ENCODE measurements around the gene EXOC7. TPM values are rescaled to one million over a fixed set of nuclear protein-coding genes. Genes with fewer than 3 reads are reported as not detected.

EXOC7 gene
- polyA plus RNA-seq, 1 donor from 2014 or later = 146 TPM

DNA sequence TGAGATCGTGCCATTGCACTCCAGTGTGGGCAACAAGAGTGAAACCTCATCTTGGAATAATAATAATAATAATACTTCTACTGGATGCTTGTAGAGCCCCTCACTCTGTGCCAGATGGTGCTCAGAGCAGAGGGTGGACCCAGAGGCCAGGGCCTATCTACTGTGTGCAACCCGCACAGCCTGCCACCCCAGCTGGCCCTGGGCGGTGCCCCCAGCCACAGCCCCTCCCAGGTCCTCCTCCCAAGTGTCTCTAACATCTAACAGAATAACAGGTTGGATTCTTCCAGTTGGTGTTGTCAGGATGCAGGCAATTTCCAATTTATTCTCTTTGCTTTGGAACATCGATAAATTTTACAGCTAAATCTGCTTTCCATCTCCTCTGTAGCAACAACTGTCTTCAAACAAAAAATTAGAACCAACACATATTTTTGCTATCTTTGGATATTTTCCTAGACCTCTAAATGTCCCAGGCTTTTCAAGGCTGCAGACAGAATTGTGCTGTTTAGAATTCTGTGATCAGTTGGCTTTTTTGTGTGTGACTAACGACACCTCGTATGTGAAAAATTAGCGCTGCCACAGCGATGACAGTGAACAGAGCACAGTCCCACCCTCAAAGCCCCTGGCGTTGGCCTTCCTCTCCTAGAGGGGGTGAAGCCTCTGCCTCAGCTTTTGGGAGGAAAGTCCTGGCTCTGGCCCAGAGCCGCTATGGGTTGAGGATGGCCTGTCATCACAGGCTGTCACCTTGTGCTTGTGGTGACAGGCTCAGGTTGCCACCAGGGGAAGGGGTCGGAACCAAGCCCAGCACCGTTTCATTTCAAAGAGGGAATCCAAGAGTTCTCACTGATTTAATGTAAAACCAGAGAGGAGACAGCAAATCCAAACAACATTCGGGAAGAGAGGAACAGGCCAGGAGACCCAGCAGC is 68.9 kb downstream of the EXOC7 start:
- Histone ChIP-seq H3K9ac (ENCODE audit: low read length) (no peak overlapping the region), H3K27me3 (ENCODE audit: insufficient read depth, low read depth, low read length) (no peaks in the 10 kb centered on the region), H3K27ac (ENCODE audit: low read length) (no peak overlapping the region), H3K4me3 (ENCODE audit: low read length) (no peak overlapping the region), H2AFZ (ENCODE audit: low read depth, low read length) (no peak overlapping the region), H3K79me2 (replicated peaks; ENCODE audit: insufficient read depth, low read length) (no peaks in the 10 kb centered on the region), H4K20me1 (ENCODE audit: insufficient read depth) (no peaks in the 10 kb centered on the region), H3F3A (ENCODE audit: insufficient read depth, low read length, poor library complexity, severe bottlenecking) (no peaks in the 10 kb centered on the region), H3K4me2 (ENCODE audit: low read length) (no peak overlapping the region), H3K36me3 (ENCODE audit: insufficient read depth, low read length) (no peaks in the 10 kb centered on the region), H3K9me3 (ENCODE audit: low read length) (no peaks in the 10 kb centered on the region), H3K9me2 (ENCODE audit: insufficient read depth, low read length) (no peaks in the 10 kb centered on the region)
- TF ChIP-seq MXI1 (conservative IDR thresholded peaks at IDR 0.05; ENCODE audit: poor library complexity, severe bottlenecking) = no peak

DNA sequence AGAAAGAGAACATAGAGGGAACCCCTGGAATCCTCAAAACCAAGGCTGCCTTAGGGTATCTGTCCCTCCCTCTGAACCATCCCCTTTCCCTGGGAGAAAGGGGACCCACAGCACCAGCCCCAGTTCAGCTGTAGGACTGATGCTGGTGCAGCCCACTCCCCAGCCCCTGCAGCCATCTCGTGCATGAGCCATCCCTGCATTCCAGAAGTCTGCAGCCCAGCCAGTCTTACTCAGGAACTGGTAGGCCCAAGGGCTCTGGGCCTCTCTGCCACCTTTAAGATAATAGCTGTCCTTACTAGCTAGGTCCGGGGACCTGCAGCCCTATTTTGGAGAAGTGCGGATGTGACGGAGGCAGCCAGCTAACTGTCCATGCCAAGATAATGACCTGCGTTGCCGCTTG is 70.4 kb downstream of the EXOC7 start:
- H3F3A ChIP-seq (ENCODE audit: insufficient read depth, low read length, poor library complexity, severe bottlenecking) = no peaks in the 10 kb centered on the region
- no peak for TF ChIP-seq SMC3 (conservative IDR thresholded peaks at IDR 0.05; ENCODE audit: poor library complexity)
- TF ChIP-seq POLR2AphosphoS5 (IDR thresholded peaks at IDR 0.05) = no peak
- no peak for TF ChIP-seq EP300 (conservative IDR thresholded peaks at IDR 0.05; ENCODE audit: poor library complexity, severe bottlenecking)
- TF ChIP-seq MXI1 (conservative IDR thresholded peaks at IDR 0.05; ENCODE audit: poor library complexity, severe bottlenecking) = no peak
- TF ChIP-seq, protein P1, sequence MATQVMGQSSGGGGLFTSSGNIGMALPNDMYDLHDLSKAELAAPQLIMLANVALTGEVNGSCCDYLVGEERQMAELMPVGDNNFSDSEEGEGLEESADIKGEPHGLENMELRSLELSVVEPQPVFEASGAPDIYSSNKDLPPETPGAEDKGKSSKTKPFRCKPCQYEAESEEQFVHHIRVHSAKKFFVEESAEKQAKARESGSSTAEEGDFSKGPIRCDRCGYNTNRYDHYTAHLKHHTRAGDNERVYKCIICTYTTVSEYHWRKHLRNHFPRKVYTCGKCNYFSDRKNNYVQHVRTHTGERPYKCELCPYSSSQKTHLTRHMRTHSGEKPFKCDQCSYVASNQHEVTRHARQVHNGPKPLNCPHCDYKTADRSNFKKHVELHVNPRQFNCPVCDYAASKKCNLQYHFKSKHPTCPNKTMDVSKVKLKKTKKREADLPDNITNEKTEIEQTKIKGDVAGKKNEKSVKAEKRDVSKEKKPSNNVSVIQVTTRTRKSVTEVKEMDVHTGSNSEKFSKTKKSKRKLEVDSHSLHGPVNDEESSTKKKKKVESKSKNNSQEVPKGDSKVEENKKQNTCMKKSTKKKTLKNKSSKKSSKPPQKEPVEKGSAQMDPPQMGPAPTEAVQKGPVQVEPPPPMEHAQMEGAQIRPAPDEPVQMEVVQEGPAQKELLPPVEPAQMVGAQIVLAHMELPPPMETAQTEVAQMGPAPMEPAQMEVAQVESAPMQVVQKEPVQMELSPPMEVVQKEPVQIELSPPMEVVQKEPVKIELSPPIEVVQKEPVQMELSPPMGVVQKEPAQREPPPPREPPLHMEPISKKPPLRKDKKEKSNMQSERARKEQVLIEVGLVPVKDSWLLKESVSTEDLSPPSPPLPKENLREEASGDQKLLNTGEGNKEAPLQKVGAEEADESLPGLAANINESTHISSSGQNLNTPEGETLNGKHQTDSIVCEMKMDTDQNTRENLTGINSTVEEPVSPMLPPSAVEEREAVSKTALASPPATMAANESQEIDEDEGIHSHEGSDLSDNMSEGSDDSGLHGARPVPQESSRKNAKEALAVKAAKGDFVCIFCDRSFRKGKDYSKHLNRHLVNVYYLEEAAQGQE (IDR thresholded peaks at IDR 0.05; ENCODE audit: borderline replicate concordance) = no peak
- TF ChIP-seq, protein P2, sequence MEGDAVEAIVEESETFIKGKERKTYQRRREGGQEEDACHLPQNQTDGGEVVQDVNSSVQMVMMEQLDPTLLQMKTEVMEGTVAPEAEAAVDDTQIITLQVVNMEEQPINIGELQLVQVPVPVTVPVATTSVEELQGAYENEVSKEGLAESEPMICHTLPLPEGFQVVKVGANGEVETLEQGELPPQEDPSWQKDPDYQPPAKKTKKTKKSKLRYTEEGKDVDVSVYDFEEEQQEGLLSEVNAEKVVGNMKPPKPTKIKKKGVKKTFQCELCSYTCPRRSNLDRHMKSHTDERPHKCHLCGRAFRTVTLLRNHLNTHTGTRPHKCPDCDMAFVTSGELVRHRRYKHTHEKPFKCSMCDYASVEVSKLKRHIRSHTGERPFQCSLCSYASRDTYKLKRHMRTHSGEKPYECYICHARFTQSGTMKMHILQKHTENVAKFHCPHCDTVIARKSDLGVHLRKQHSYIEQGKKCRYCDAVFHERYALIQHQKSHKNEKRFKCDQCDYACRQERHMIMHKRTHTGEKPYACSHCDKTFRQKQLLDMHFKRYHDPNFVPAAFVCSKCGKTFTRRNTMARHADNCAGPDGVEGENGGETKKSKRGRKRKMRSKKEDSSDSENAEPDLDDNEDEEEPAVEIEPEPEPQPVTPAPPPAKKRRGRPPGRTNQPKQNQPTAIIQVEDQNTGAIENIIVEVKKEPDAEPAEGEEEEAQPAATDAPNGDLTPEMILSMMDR (IDR thresholded peaks at IDR 0.05; ENCODE audit: poor library complexity, severe bottlenecking) = no peak
- no peak for TF ChIP-seq EZH2 (IDR thresholded peaks at IDR 0.05; ENCODE audit: borderline replicate concordance, insufficient read depth, low read length, poor library complexity, severe bottlenecking)
- TF ChIP-seq RAD21 (conservative IDR thresholded peaks at IDR 0.05) = no peak
- TF ChIP-seq TAF1 (IDR thresholded peaks at IDR 0.05; ENCODE audit: low read depth) = no peak

More for the DNA sequence above, 70.4 kb downstream of the EXOC7 start:
- Histone ChIP-seq H3K9me3 (ENCODE audit: low read length) (no peaks in the 10 kb centered on the region), H4K20me1 (ENCODE audit: insufficient read depth) (no peaks in the 10 kb centered on the region), H3K9ac (ENCODE audit: low read length) (no peak overlapping the region), H3K4me3 (ENCODE audit: low read length) (no peak overlapping the region), H3K27me3 (ENCODE audit: insufficient read depth, low read depth, low read length) (no peaks in the 10 kb centered on the region), H2AFZ (ENCODE audit: low read depth, low read length) (no peak overlapping the region), H3K4me2 (ENCODE audit: low read length) (no peak overlapping the region), H3K9me2 (ENCODE audit: insufficient read depth, low read length) (no peaks in the 10 kb centered on the region), H3K79me2 (replicated peaks; ENCODE audit: insufficient read depth, low read length) (no peaks in the 10 kb centered on the region), H3K27ac (ENCODE audit: low read length) (no peak overlapping the region), H3K36me3 (ENCODE audit: insufficient read depth, low read length) (no peaks in the 10 kb centered on the region)
